ENCODE measurements around the gene CRISPLD2.
"Not testable (repeated sequence)": the region's sequence is repeated elsewhere in the genome, so short reads cannot be mapped to it uniquely, and the experiment has no call there.

CRISPLD2 gene

GRCh38 chr16:84822990-84823389 lies 3.2 kb downstream of the CRISPLD2 start:
- no peak for DNase-seq

GRCh38 chr16:84823484-84823883 lies 3.7 kb downstream of the CRISPLD2 start:
- DNase-seq, result no peak

- no peak for DNase-seq
Measured at GRCh38 chr16:84823926-84824325, 4.1 kb downstream of the CRISPLD2 start.

- DNase-seq, result no peak
Measured at GRCh38 chr16:84825896-84826557, 6.2 kb downstream of the CRISPLD2 start.

- no peak for DNase-seq
Measured at GRCh38 chr16:84826558-84826941, 6.8 kb downstream of the CRISPLD2 start.

GRCh38 chr16:84827131-84827574 lies 7.4 kb downstream of the CRISPLD2 start:
- no peak for DNase-seq

GRCh38 chr16:84827897-84828296 lies 8.1 kb downstream of the CRISPLD2 start:
- DNase-seq, result no peak

GRCh38 chr16:84828322-84828721 lies 8.5 kb downstream of the CRISPLD2 start:
- no peak for DNase-seq

- DNase-seq, result peak; percentile 35
Measured at GRCh38 chr16:84829168-84829965, 9.6 kb downstream of the CRISPLD2 start.

- DNase-seq, result no peak
Measured at GRCh38 chr16:84830765-84831384, 11.1 kb downstream of the CRISPLD2 start.

- DNase-seq, result not testable (repeated sequence)
Measured at GRCh38 chr16:84831728-84832127, 11.9 kb downstream of the CRISPLD2 start.

GRCh38 chr16:84832488-84833143 lies 12.8 kb downstream of the CRISPLD2 start:
- DNase-seq, result no peak

- DNase-seq, result no peak
Measured at GRCh38 chr16:84833144-84833500, 13.3 kb downstream of the CRISPLD2 start.

- no peak for DNase-seq
Measured at GRCh38 chr16:84833542-84834402, 14.0 kb downstream of the CRISPLD2 start.

- no peak for DNase-seq
Measured at GRCh38 chr16:84834403-84834772, 14.6 kb downstream of the CRISPLD2 start.

- peak; percentile 98 for DNase-seq
Measured at GRCh38 chr16:84836234-84836647, 16.5 kb downstream of the CRISPLD2 start.

GRCh38 chr16:84836967-84837366 lies 17.2 kb downstream of the CRISPLD2 start:
- DNase-seq, result no peak

- no peak for DNase-seq
Measured at GRCh38 chr16:84838383-84838948, 18.7 kb downstream of the CRISPLD2 start.

GRCh38 chr16:84839054-84839453 lies 19.3 kb downstream of the CRISPLD2 start:
- DNase-seq, result no peak

- no peak for DNase-seq
Measured at GRCh38 chr16:84839956-84840355, 20.2 kb downstream of the CRISPLD2 start.

- DNase-seq, result no peak
Measured at GRCh38 chr16:84840687-84841627, 21.2 kb downstream of the CRISPLD2 start.

All from amniotic stem cell (primary cell).